CD4-positive, alpha-beta T cell treated with Interleukin-17A for 4 hours (primary cell): ENCODE results near the gene SMAD7.
A peak's percentile ranks its signal among the peaks of the same experiment; 100 is the strongest.

Experiments
- DNase-seq: peaks from one replicate; pipeline ENCODE4 v3.0.0-alpha.2; 2020; ENCODE audit warnings: mixed read lengths

The SMAD7 gene

GRCh38 chr18:48913775-48914174, 37.0 kb downstream of the SMAD7 start:
- DNase-seq, result no peak

GRCh38 chr18:48913201-48913600, 37.6 kb downstream of the SMAD7 start:
- peak; percentile 70 for DNase-seq

- no peak for DNase-seq
Observed at GRCh38 chr18:48910972-48911545, 39.7 kb downstream of the SMAD7 start.

- no peak for DNase-seq
Observed at GRCh38 chr18:48909721-48910120, 41.0 kb downstream of the SMAD7 start.

GRCh38 chr18:48908916-48909315, 41.8 kb downstream of the SMAD7 start:
- DNase-seq, result no peak

GRCh38 chr18:48905513-48905912, 45.3 kb downstream of the SMAD7 start:
- no peak for DNase-seq

- DNase-seq, result no peak
Observed at GRCh38 chr18:48904847-48905394, 45.8 kb downstream of the SMAD7 start.

GRCh38 chr18:48904091-48904490, 46.7 kb downstream of the SMAD7 start:
- DNase-seq, result no peak

GRCh38 chr18:48902856-48903601, 47.7 kb downstream of the SMAD7 start:
- DNase-seq, result no peak

- DNase-seq, result no peak
Observed at GRCh38 chr18:48902023-48902855, 48.5 kb downstream of the SMAD7 start.

- no peak for DNase-seq
Observed at GRCh38 chr18:48901145-48902022, 49.4 kb downstream of the SMAD7 start.

GRCh38 chr18:48900469-48900868, 50.3 kb downstream of the SMAD7 start:
- DNase-seq, result no peak

- no peak for DNase-seq
Observed at GRCh38 chr18:48899558-48900174, 51.1 kb downstream of the SMAD7 start.

GRCh38 chr18:48898521-48898920, 52.2 kb downstream of the SMAD7 start:
- DNase-seq, result no peak

- no peak for DNase-seq
Observed at GRCh38 chr18:48897531-48897930, 53.2 kb downstream of the SMAD7 start.

- DNase-seq, result peak; percentile 17
Observed at GRCh38 chr18:48896875-48897511, 53.8 kb downstream of the SMAD7 start.

GRCh38 chr18:48896326-48896874, 54.4 kb downstream of the SMAD7 start:
- DNase-seq, result no peak

GRCh38 chr18:48894799-48895346, 55.9 kb downstream of the SMAD7 start:
- DNase-seq, result no peak

GRCh38 chr18:48893608-48894600, 56.9 kb downstream of the SMAD7 start:
- DNase-seq, result no peak
